NT2/D1 (cell line): ENCODE data around the gene GABRA5.

Source experiments
- SUZ12 ChIP-seq: IDR thresholded peaks from 2 replicates; pipeline ENCODE4 v1.6.1; 2011; ENCODE audit not compliant: insufficient read length, insufficient read depth; ENCODE audit errors: extremely low read depth
- YY1 ChIP-seq: IDR thresholded peaks from 2 replicates; pipeline ENCODE4 v1.6.1; 2011; ENCODE audit not compliant: insufficient read length, insufficient read depth
- ZNF274 ChIP-seq: IDR thresholded peaks from 2 replicates; pipeline ENCODE4 v1.6.1; 2011; ENCODE audit warnings: mild to moderate bottlenecking, low read depth, low read length

DNA sequence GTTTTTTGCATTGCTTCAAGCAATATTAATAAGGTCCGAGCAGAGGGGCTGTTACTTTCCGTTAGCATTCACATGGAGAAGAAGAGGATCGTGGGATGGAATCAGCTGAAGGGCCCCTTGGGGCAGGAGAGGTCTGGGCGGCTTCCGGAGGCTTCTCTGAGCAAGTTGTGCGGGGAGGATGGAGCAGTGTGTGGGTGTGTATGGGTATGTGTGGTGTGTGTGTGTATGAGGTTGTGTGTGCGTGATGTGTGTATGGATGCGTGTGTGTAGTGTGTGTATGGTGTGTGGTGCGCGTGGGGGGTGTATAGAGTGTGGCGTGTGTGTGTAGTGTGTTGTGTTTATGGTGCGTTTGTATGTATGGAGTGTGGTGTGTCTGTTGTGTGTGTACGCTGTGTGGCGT, 25.8 kb downstream of the GABRA5 start:
- TF ChIP-seq SUZ12 = no peak
- no peak for TF ChIP-seq ZNF274
- TF ChIP-seq YY1 = no peak
